ENCODE results near the gene PSPH. TPM values are rescaled to one million over a fixed set of nuclear protein-coding genes. Genes with fewer than 3 reads are reported as not detected.

The PSPH gene
- total and polyA plus RNA-seq, 10 of the 15 experiments (the other 5 are each of a cell fraction or from before 2014, with no cell fraction given), result 5.2 to 36.4 (median 23.9) TPM

GRCh38 chr7:56074371-56074791 is 23.1 kb upstream of the PSPH start:
- ATAC-seq, result peak; percentile 99
- no peak for DNase-seq (ENCODE audit: low read depth, low spot score)
- Histone ChIP-seq H3K27me3 (replicated peaks in 1 of 2; ENCODE audit: control insufficient read depth in 2 of 2, insufficient read depth in 2 of 2, low read length in 1 of 2) (no peaks in the 10 kb centered on the region), H3K9me3 (replicated peaks; ENCODE audit: control insufficient read depth, insufficient read depth, low read length) (no peaks in the 10 kb centered on the region), H3K36me3 (ENCODE audit: control insufficient read depth in 2 of 2, insufficient read depth in 2 of 2, low read length in 1 of 2) (peaks cover 1 to 12% of the 10 kb centered on the region in 2 experiments), H3K9ac (ENCODE audit: control insufficient read depth, insufficient read depth, low read length) (no peak overlapping the region), H3K79me2 (ENCODE audit: control insufficient read depth, insufficient read depth, low read length) (no peaks in the 10 kb centered on the region), H2AFZ (ENCODE audit: control insufficient read depth, low read depth, low read length) (no peak overlapping the region; the same call in 1 of the 2 replicates), H4K20me1 (ENCODE audit: control insufficient read depth, insufficient read depth) (no peaks in the 10 kb centered on the region), H3K4me3 (no peak overlapping the region), H3K27ac (ENCODE audit: control insufficient read depth, insufficient read depth) (no peak overlapping the region), H3K4me2 (ENCODE audit: control insufficient read depth, insufficient read depth) (no peak overlapping the region), H3K4me1 (ENCODE audit: control insufficient read depth, insufficient read depth, low read length) (no peaks in the 10 kb centered on the region)
- BruUV-seq (replicated peaks), result TSS peak; percentile 29
- POLR2A ChIA-PET, result interaction anchor here (1.0 kb wide), 1 partner anchor 9 kb away, joined by 3 read pairs; no protein-coding TSS in a partner anchor
- 32% methylated on average over 19 of the region's 19 CpGs for WGBS (ENCODE audit: insufficient coverage, insufficient replicate concordance, low lambda C conversion rate, missing lambda C conversion rate)
- CTCF ChIA-PET, result interaction anchor here (0.5 to 5.0 kb wide), 22 partner anchors 10 to 816 kb away, joined by 3 to 95 read pairs (median 4); partner anchors contain the start of genes CHCHD2, NIPSNAP2, PHKG1 and PSPH
- SMC1A ChIA-PET (ENCODE audit: uncharacterized antibody, unreplicated experiment), result interaction anchor here (0.7 to 3.4 kb wide), 7 partner anchors 54 to 433 kb away, joined by 3 to 23 read pairs (median 4); no protein-coding TSS in a partner anchor
- RAD21 ChIA-PET (ENCODE audit: unreplicated experiment), result interaction anchor here (1.1 to 3.1 kb wide), 5 partner anchors 23 to 433 kb away, joined by 4 to 18 read pairs (median 5); partner anchors contain the start of genes CCT6A and PSPH
- in situ Hi-C loops (cut with MboI), result loop anchor here (5.0 kb wide), 2 partner anchors 72 to 432 kb away; no protein-coding TSS in a partner anchor
- peak; percentile 92 for FAIRE-seq
- intact Hi-C loops (cut with micrococcal nuclease; ENCODE audit: unreplicated experiment), result loop anchor here (1.0 to 5.0 kb wide), 4 partner anchors 69 to 433 kb away; partner anchors contain the start of gene MRPS17
- TF ChIP-seq YY1 (IDR thresholded peaks at IDR 0.05; ENCODE audit: low read depth, low read length) (peak; percentile 53; the same call in 1 of the 2 replicates), SREBF2 (IDR thresholded peaks at IDR 0.05; ENCODE audit: low read length) (no peak), SMC3 (IDR thresholded peaks at IDR 0.05; ENCODE audit: borderline replicate concordance, low read length) (peak; percentile 84), LARP7 (IDR thresholded peaks at IDR 0.05) (no peak), BHLHE40 (IDR thresholded peaks at IDR 0.05; ENCODE audit: borderline replicate concordance in 1 of 2, low read depth in 2 of 2, low read length in 1 of 2) (no peak), MYB (IDR thresholded peaks at IDR 0.05; ENCODE audit: borderline replicate concordance, low read depth, low read length) (no peak), BCL3 (IDR thresholded peaks at IDR 0.05; ENCODE audit: borderline replicate concordance, insufficient read depth, low read depth, low read length, poor library complexity, severe bottlenecking) (no peak), FOXM1 (IDR thresholded peaks at IDR 0.05; ENCODE audit: low read depth, low read length) (peak; percentile 42; the same call in 1 of the 2 replicates), CTCF (IDR thresholded peaks at IDR 0.05 in 2 of 3, conservative IDR thresholded peaks at IDR 0.05 in 1 of 3; ENCODE audit: control insufficient read depth in 2 of 3, extremely low read depth in 1 of 3, insufficient read depth in 1 of 3, low read depth in 3 of 3, low read length in 3 of 3) (peak; percentile 85 to 90 (median 86)), RELA (IDR thresholded peaks at IDR 0.05; ENCODE audit: borderline replicate concordance, partially characterized antibody) (no peak), ETV6 (conservative IDR thresholded peaks at IDR 0.05 in 1 of 2, IDR thresholded peaks at IDR 0.05 in 1 of 2; ENCODE audit: borderline replicate concordance in 1 of 2, low read depth in 1 of 2) (no peak), ZNF384 (IDR thresholded peaks at IDR 0.05; ENCODE audit: borderline replicate concordance, low read depth, low read length) (peak; percentile 28; the same call in 1 of the 2 replicates), RAD51 (IDR thresholded peaks at IDR 0.05) (no peak), NFYB (IDR thresholded peaks at IDR 0.05; ENCODE audit: insufficient read depth, low read depth, low read length) (no peak), RAD21 (IDR thresholded peaks at IDR 0.05; ENCODE audit: insufficient read depth, low read depth, low read length) (peak; percentile 91), ASH2L (IDR thresholded peaks at IDR 0.05; ENCODE audit: borderline replicate concordance, low read depth) (no peak), CBX5 (IDR thresholded peaks at IDR 0.05; ENCODE audit: low read depth) (0 out of 2 replicates have a peak, but pooled peaks have one; percentile 42), ZNF207 (IDR thresholded peaks at IDR 0.05; ENCODE audit: borderline replicate concordance) (0 out of 2 replicates have a peak, but pooled peaks have one; percentile 28)
- TF ChIP-seq, protein P1, sequence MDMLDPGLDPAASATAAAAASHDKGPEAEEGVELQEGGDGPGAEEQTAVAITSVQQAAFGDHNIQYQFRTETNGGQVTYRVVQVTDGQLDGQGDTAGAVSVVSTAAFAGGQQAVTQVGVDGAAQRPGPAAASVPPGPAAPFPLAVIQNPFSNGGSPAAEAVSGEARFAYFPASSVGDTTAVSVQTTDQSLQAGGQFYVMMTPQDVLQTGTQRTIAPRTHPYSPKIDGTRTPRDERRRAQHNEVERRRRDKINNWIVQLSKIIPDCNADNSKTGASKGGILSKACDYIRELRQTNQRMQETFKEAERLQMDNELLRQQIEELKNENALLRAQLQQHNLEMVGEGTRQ (IDR thresholded peaks at IDR 0.05; ENCODE audit: borderline replicate concordance, low read depth, low read length), result no peak

Data from GM12878 (cell line).